HepG2 (cell line): ENCODE data around the gene SLC22A4.

Source experiments
- CHD2 ChIP-seq: IDR thresholded peaks from 2 replicates; pipeline ENCODE4 v1.6.1; 2011; ENCODE audit warnings: low read depth, low read length, improper control_type of control experiment
- CTCF ChIP-seq: sonication (generic); formaldehyde crosslinking; IDR thresholded peaks from 2 replicates; pipeline ENCODE4 v1.5.0; 2020; ENCODE audit warnings: mild to moderate bottlenecking, missing genetic modification reagents, moderate library complexity
- EP300 ChIP-seq, 3 experiments: sonication (generic) in 1 of 3; formaldehyde crosslinking in 1 of 3; IDR thresholded peaks; 2 replicates each; pipeline versions ENCODE4 v1.5.1 to v1.6.1; 2011 to 2020; ENCODE audit warnings: low read depth in 2 of 3, low read length in 2 of 3, borderline replicate concordance in 1 of 3, improper control_type of control experiment in 1 of 3, mild to moderate bottlenecking in 1 of 3, missing genetic modification reagents in 1 of 3, moderate library complexity in 1 of 3
- IRF1 ChIP-seq: sonication (generic); formaldehyde crosslinking; IDR thresholded peaks from 2 replicates; pipeline ENCODE4 v1.4.0; 2020; ENCODE audit warnings: low read depth, mild to moderate bottlenecking, missing genetic modification reagents
- JARID2 ChIP-seq: sonication (generic); formaldehyde crosslinking; IDR thresholded peaks from 2 replicates; pipeline ENCODE4 v1.8.1; 2023; ENCODE audit warnings: missing genetic modification reagents, inconsistent platforms; ENCODE audit not compliant: insufficient replicate concordance
- MEIS1 ChIP-seq: sonication (generic); formaldehyde crosslinking; IDR thresholded peaks from 2 replicates; pipeline ENCODE4 v1.9.0; 2021; ENCODE audit warnings: mild to moderate bottlenecking, missing genetic modification reagents, moderate library complexity, borderline replicate concordance
- MLX ChIP-seq: IDR thresholded peaks from 2 replicates; pipeline ENCODE4 v1.6.1; 2016
- NCOA5 ChIP-seq: sonication (generic); formaldehyde crosslinking; IDR thresholded peaks from 2 replicates; pipeline ENCODE4 v1.4.0; 2020; ENCODE audit warnings: missing genetic modification reagents
- RARG ChIP-seq: sonication (generic); formaldehyde crosslinking; IDR thresholded peaks from 2 replicates; pipeline ENCODE4 v1.4.0; 2020; ENCODE audit warnings: low read depth, mild to moderate bottlenecking, missing genetic modification reagents
- RNF2 ChIP-seq: fragments of 450-650 bp; conservative IDR thresholded peaks from 2 replicates; pipeline ENCODE4 v1.6.1; 2016; ENCODE audit warnings: low read depth
- SP1 ChIP-seq, 2 experiments: fragments of 450-650 bp in 1 of 2; sonication (generic) in 1 of 2; formaldehyde crosslinking in 1 of 2; IDR thresholded peaks; 2 replicates each; pipeline versions ENCODE4 v1.4.0 to v1.6.1; 2016 to 2020; ENCODE audit warnings: missing genetic modification reagents in 1 of 2
- U2AF2 ChIP-seq: fragments of 200-400 bp; formaldehyde crosslinking; IDR thresholded peaks from 2 replicates; pipeline ENCODE4 v1.6.1; 2017; ENCODE audit warnings: low read depth, mild to moderate bottlenecking, low read length
- ZC3H13 ChIP-seq: sonication (generic); formaldehyde crosslinking; IDR thresholded peaks from 2 replicates; pipeline ENCODE4 v1.8.1; 2023; ENCODE audit warnings: mild to moderate bottlenecking, missing genetic modification reagents, moderate library complexity
- ZNF138 ChIP-seq: sonication (generic); formaldehyde crosslinking; IDR thresholded peaks from 2 replicates; pipeline ENCODE4 v1.5.0; 2020; ENCODE audit warnings: mild to moderate bottlenecking, low read depth, missing genetic modification reagents

- TF ChIP-seq MLX (CRISPR knock-in tag): no peak
- no peak for TF ChIP-seq IRF1 (CRISPR knock-in tag)
- no peak for TF ChIP-seq CTCF (CRISPR knock-in tag)
- TF ChIP-seq CHD2: no peak
- no peak for TF ChIP-seq ZNF138 (CRISPR knock-in tag)
- TF ChIP-seq RARG: no peak
- TF ChIP-seq EP300 (IDR thresholded peaks at IDR 0.05; ENCODE audit: low read depth in 2 of 2, low read length in 2 of 2): no peak
- no peak for TF ChIP-seq EP300 (CRISPR knock-in tag; IDR thresholded peaks at IDR 0.05; ENCODE audit: borderline replicate concordance)
- no peak for TF ChIP-seq U2AF2
- no peak for TF ChIP-seq MEIS1 (CRISPR knock-in tag)
- no peak for TF ChIP-seq ZC3H13 (CRISPR knock-in tag)
- no peak for TF ChIP-seq NCOA5 (CRISPR knock-in tag)
- TF ChIP-seq JARID2: no peak
- TF ChIP-seq RNF2: no peak
- TF ChIP-seq SP1 (IDR thresholded peaks at IDR 0.05): no peak
- no peak for TF ChIP-seq SP1 (CRISPR knock-in tag; IDR thresholded peaks at IDR 0.05)
Observed at GRCh38 chr5:132251220-132251725, 42.9 kb upstream of the SLC22A4 start.
